ENCODE measurements around the gene ELL3.

Gene ELL3

GRCh38 chr15:43779016-43779415, 2.2 kb upstream of the ELL3 start:
- FAIRE-seq (no peak), DNase-seq (ENCODE audit: insufficient read length, low spot score) (no peak)
- no peak for TF ChIP-seq CTCF (IDR thresholded peaks at IDR 0.05; ENCODE audit: insufficient read depth, missing control alignments)

- DNase-seq (ENCODE audit: insufficient read length, low spot score) (no peak), FAIRE-seq (no peak)
Observed at GRCh38 chr15:43777267-43777914, 625 bp upstream of the ELL3 start.

GRCh38 chr15:43776101-43776717, 557 bp downstream of the ELL3 start:
- FAIRE-seq (no peak), DNase-seq (ENCODE audit: insufficient read length, low spot score) (no peak)
- TF ChIP-seq CTCF (IDR thresholded peaks at IDR 0.05; ENCODE audit: insufficient read depth, missing control alignments): no peak

More at GRCh38 chr15:43777267-43777914, 625 bp upstream of the ELL3 start:
- peak; percentile 68 for TF ChIP-seq CTCF (IDR thresholded peaks at IDR 0.05; ENCODE audit: insufficient read depth, missing control alignments)

GRCh38 chr15:43775411-43775965, 1.3 kb downstream of the ELL3 start:
- TF ChIP-seq CTCF (IDR thresholded peaks at IDR 0.05; ENCODE audit: insufficient read depth, missing control alignments): peak; percentile 48
- no peak for FAIRE-seq
- no peak for DNase-seq (ENCODE audit: insufficient read length, low spot score)

- FAIRE-seq (no peak), DNase-seq (ENCODE audit: insufficient read length, low spot score) (no peak)
- TF ChIP-seq CTCF (IDR thresholded peaks at IDR 0.05; ENCODE audit: insufficient read depth, missing control alignments): no peak
Observed at GRCh38 chr15:43774062-43774461, 2.7 kb downstream of the ELL3 start.

- no peak for DNase-seq (ENCODE audit: insufficient read length, low spot score)
- no peak for FAIRE-seq
- no peak for TF ChIP-seq CTCF (IDR thresholded peaks at IDR 0.05; ENCODE audit: insufficient read depth, missing control alignments)
Observed at GRCh38 chr15:43772624-43773023, 4.1 kb downstream of the ELL3 start.

- no peak for TF ChIP-seq CTCF (IDR thresholded peaks at IDR 0.05; ENCODE audit: insufficient read depth, missing control alignments)
- no peak for DNase-seq (ENCODE audit: insufficient read length, low spot score)
- FAIRE-seq: no peak
Observed at GRCh38 chr15:43771816-43772215, 5.0 kb downstream of the ELL3 start.

Measured in D721Med (cell line).